ENCODE data around the gene ARRDC2.
"Not testable (repeated sequence)": the region's sequence is repeated elsewhere in the genome, so short reads cannot be mapped to it uniquely, and the experiment has no call there.

DNA sequence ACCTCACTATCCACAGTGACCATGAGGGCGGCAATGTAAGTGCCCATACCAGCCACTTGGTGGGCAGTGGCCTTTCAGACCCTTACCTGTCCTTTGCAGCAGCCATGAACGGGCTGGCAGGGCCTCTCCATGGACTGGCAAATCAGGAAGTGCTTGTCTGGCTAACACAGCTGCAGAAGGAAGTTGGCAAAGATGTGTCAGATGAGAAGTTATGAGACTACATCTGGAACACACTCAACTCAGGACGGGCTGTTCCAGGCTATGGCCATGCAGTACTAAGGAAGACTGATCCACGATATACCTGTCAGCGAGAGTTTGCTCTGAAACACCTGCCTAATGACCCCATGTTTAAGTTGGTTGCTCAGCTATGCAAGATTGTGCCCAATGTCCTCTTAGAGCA, 23.4 kb downstream of the ARRDC2 start:
- TF ChIP-seq, protein P1, sequence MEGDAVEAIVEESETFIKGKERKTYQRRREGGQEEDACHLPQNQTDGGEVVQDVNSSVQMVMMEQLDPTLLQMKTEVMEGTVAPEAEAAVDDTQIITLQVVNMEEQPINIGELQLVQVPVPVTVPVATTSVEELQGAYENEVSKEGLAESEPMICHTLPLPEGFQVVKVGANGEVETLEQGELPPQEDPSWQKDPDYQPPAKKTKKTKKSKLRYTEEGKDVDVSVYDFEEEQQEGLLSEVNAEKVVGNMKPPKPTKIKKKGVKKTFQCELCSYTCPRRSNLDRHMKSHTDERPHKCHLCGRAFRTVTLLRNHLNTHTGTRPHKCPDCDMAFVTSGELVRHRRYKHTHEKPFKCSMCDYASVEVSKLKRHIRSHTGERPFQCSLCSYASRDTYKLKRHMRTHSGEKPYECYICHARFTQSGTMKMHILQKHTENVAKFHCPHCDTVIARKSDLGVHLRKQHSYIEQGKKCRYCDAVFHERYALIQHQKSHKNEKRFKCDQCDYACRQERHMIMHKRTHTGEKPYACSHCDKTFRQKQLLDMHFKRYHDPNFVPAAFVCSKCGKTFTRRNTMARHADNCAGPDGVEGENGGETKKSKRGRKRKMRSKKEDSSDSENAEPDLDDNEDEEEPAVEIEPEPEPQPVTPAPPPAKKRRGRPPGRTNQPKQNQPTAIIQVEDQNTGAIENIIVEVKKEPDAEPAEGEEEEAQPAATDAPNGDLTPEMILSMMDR (IDR thresholded peaks at IDR 0.05): not testable (repeated sequence)
- TF ChIP-seq POLR2A (IDR thresholded peaks at IDR 0.05): not testable (repeated sequence)
- peak in 1 of 2 donors; percentile 13 for TF ChIP-seq POLR2AphosphoS5 (IDR thresholded peaks at IDR 0.05; ENCODE audit: insufficient read depth in 1 of 2, low read depth in 1 of 2)

Measured in vagina (tissue), 2 donors.